Stimulated activated CD4-positive, alpha-beta T cell treated with anti-CD3 and anti-CD28 coated beads, Interleukin-15, amount 100 ng/mL, for 1 hour (primary cell): ENCODE data around the gene ACSS1.
"Not testable (repeated sequence)": the region's sequence is repeated elsewhere in the genome, so short reads cannot be mapped to it uniquely, and the experiment has no call there.

Experiments
- DNase-seq, 2 donors: peaks; one replicate each; pipeline ENCODE4 v3.0.0-alpha.2; 2020; ENCODE audit warnings: low read depth in 1 of 2, low spot score in 1 of 2

Gene ACSS1

GRCh38 chr20:25013478-25014380 is 44.2 kb downstream of the ACSS1 start:
- no peak for DNase-seq

- DNase-seq, result no peak
Observed at GRCh38 chr20:25012616-25013189, 45.2 kb downstream of the ACSS1 start.

GRCh38 chr20:25011831-25012241 is 46.1 kb downstream of the ACSS1 start:
- no peak for DNase-seq

GRCh38 chr20:25011261-25011660 is 46.7 kb downstream of the ACSS1 start:
- no peak for DNase-seq

GRCh38 chr20:25009218-25010145 is 48.5 kb downstream of the ACSS1 start:
- DNase-seq, result no peak

- DNase-seq, result no peak
Observed at GRCh38 chr20:25008388-25009217, 49.3 kb downstream of the ACSS1 start.

- DNase-seq, result no peak
Observed at GRCh38 chr20:25007491-25008305, 50.2 kb downstream of the ACSS1 start.

- no peak for DNase-seq
Observed at GRCh38 chr20:25006431-25007167, 51.3 kb downstream of the ACSS1 start.

- DNase-seq, result no peak
Observed at GRCh38 chr20:25005661-25006060, 52.3 kb downstream of the ACSS1 start.

GRCh38 chr20:25005220-25005619 is 52.7 kb downstream of the ACSS1 start:
- DNase-seq, result no peak

- no peak for DNase-seq
Observed at GRCh38 chr20:25003002-25003401, 54.9 kb downstream of the ACSS1 start.

GRCh38 chr20:25001323-25001722 is 56.6 kb downstream of the ACSS1 start:
- DNase-seq, result not testable (repeated sequence)

GRCh38 chr20:25000268-25000801 is 57.6 kb downstream of the ACSS1 start:
- no peak for DNase-seq

- DNase-seq, result no peak
Observed at GRCh38 chr20:24999568-24999967, 58.4 kb downstream of the ACSS1 start.

- no peak for DNase-seq
Observed at GRCh38 chr20:24998631-24999445, 59.1 kb downstream of the ACSS1 start.

GRCh38 chr20:24998121-24998520 is 59.8 kb downstream of the ACSS1 start:
- no peak for DNase-seq

GRCh38 chr20:24996449-24997377 is 61.2 kb downstream of the ACSS1 start:
- no peak for DNase-seq
